Mesothelial cell of epicardium (in vitro differentiated cells): Measurements from ENCODE around the gene SCCPDH. TPM values are rescaled to one million over a fixed set of nuclear protein-coding genes. Genes with fewer than 3 reads are reported as not detected.
"Not testable (repeated sequence)": the region's sequence is repeated elsewhere in the genome, so short reads cannot be mapped to it uniquely, and the experiment has no call there.

Experiments
- DNase-seq, 2 experiments: peaks; one replicate each; pipeline ENCODE4 v3.0.0; 2021; ENCODE audit warnings: low spot score in 2 of 2; ENCODE audit not compliant: unreplicated experiment in 2 of 2
- H3K27ac Mint-ChIP-seq: 2 replicates; pipeline ENCODE4 v1.8.0; 2021; ENCODE audit warnings: mixed read lengths
- H3K27me3 Mint-ChIP-seq: 2 replicates; pipeline ENCODE4 v1.8.0; 2021; ENCODE audit warnings: low read depth, mixed read lengths
- H3K36me3 Mint-ChIP-seq: 2 replicates; pipeline ENCODE4 v1.8.0; 2021; ENCODE audit warnings: mixed read lengths
- H3K4me1 Mint-ChIP-seq: 2 replicates; pipeline ENCODE4 v1.8.0; 2021; ENCODE audit warnings: mixed read lengths
- H3K4me3 Mint-ChIP-seq: 2 replicates; pipeline ENCODE4 v1.8.0; 2021; ENCODE audit warnings: mild to moderate bottlenecking, moderate library complexity, mixed read lengths
- H3K9me3 Mint-ChIP-seq: 2 replicates; pipeline ENCODE4 v1.8.0; 2021; ENCODE audit warnings: mixed read lengths
- CTCF ChIP-seq: fragments of 200-600 bp; sonication (generic); IDR thresholded peaks from one replicate; pipeline ENCODE4 v1.5.0; 2021; ENCODE audit warnings: antibody characterized with exemption; ENCODE audit not compliant: unreplicated experiment
- total RNA-seq: library from RNA; stranded (reverse); gene quantifications from 3 replicates; pipeline ENCODE4 v1.2.1, GENCODE V29; 2021

SCCPDH gene
- total RNA-seq, 1 donor from 2014 or later = 35.1 TPM

GRCh38 chr1:246730839-246731238, 6.6 kb downstream of the SCCPDH start:
- DNase-seq = no peak
- no peak overlapping the region for H3K27ac Mint-ChIP-seq
- peaks cover 2% of the 10 kb centered on the region for H3K4me1 Mint-ChIP-seq
- TF ChIP-seq CTCF = no peak
- H3K36me3 Mint-ChIP-seq = peaks cover 69% of the 10 kb centered on the region
- peaks cover 35% of the 10 kb centered on the region for H3K9me3 Mint-ChIP-seq
- no peaks in the 10 kb centered on the region for H3K27me3 Mint-ChIP-seq
- H3K4me3 Mint-ChIP-seq = no peak overlapping the region

GRCh38 chr1:246731873-246732272, 7.7 kb downstream of the SCCPDH start:
- H3K27ac Mint-ChIP-seq, H3K4me1 Mint-ChIP-seq, H3K27me3 Mint-ChIP-seq, H3K4me3 Mint-ChIP-seq, DNase-seq: not testable (repeated sequence)
- Mint-ChIP-seq H3K36me3 (peaks cover 70% of the 10 kb centered on the region), H3K9me3 (peaks cover 35% of the 10 kb centered on the region)

GRCh38 chr1:246733704-246734103, 9.5 kb downstream of the SCCPDH start:
- H3K4me1 Mint-ChIP-seq = no peaks in the 10 kb centered on the region
- H3K9me3 Mint-ChIP-seq = peaks cover 22% of the 10 kb centered on the region
- no peak overlapping the region for H3K27ac Mint-ChIP-seq
- H3K36me3 Mint-ChIP-seq = peaks cover 56% of the 10 kb centered on the region
- no peaks in the 10 kb centered on the region for H3K27me3 Mint-ChIP-seq
- TF ChIP-seq CTCF = no peak
- DNase-seq = no peak
- no peak overlapping the region for H3K4me3 Mint-ChIP-seq

- peaks cover 11% of the 10 kb centered on the region for H3K9me3 Mint-ChIP-seq
- no peaks in the 10 kb centered on the region for H3K4me1 Mint-ChIP-seq
- no peaks in the 10 kb centered on the region for H3K27me3 Mint-ChIP-seq
- no peak for TF ChIP-seq CTCF
- no peak overlapping the region for H3K4me3 Mint-ChIP-seq
- peaks cover 50% of the 10 kb centered on the region for H3K36me3 Mint-ChIP-seq
- H3K27ac Mint-ChIP-seq = no peak overlapping the region
- DNase-seq = no peak
Observed at GRCh38 chr1:246734866-246735265, 10.7 kb downstream of the SCCPDH start.

- no peak for DNase-seq
- Mint-ChIP-seq H3K27me3 (no peaks in the 10 kb centered on the region), H3K36me3 (peaks cover 44% of the 10 kb centered on the region), H3K27ac (no peak overlapping the region), H3K4me3 (no peak overlapping the region), H3K4me1 (no peaks in the 10 kb centered on the region), H3K9me3 (peaks cover 6% of the 10 kb centered on the region)
- no peak for TF ChIP-seq CTCF
Observed at GRCh38 chr1:246735735-246736134, 11.5 kb downstream of the SCCPDH start.

GRCh38 chr1:246742396-246742795, 18.2 kb downstream of the SCCPDH start:
- H3K4me1 Mint-ChIP-seq = no peaks in the 10 kb centered on the region
- DNase-seq = no peak
- no peak overlapping the region for H3K27ac Mint-ChIP-seq
- peaks cover 37% of the 10 kb centered on the region for H3K36me3 Mint-ChIP-seq
- H3K4me3 Mint-ChIP-seq = no peak overlapping the region
- no peaks in the 10 kb centered on the region for H3K9me3 Mint-ChIP-seq
- no peak for TF ChIP-seq CTCF
- no peaks in the 10 kb centered on the region for H3K27me3 Mint-ChIP-seq

- not testable (repeated sequence) for H3K27ac Mint-ChIP-seq, H3K4me1 Mint-ChIP-seq, H3K27me3 Mint-ChIP-seq, DNase-seq, H3K9me3 Mint-ChIP-seq, H3K4me3 Mint-ChIP-seq
- H3K36me3 Mint-ChIP-seq = peaks cover 33% of the 10 kb centered on the region
Observed at GRCh38 chr1:246746155-246746554, 21.9 kb downstream of the SCCPDH start.
